HCT116 (cell line): Measurements from ENCODE around the gene TAF11. TPM values are rescaled to one million over a fixed set of nuclear protein-coding genes. Genes with fewer than 3 reads are reported as not detected.

Experiments used
- ATAC-seq: fragments of 200-7000 bp; cut with Tn5 transposase; 2 replicates; pipeline ENCODE4 v1.9.1; 2020; ENCODE audit warnings: mild to moderate bottlenecking, moderate library complexity
- BruUV-seq: library from RNA; stranded (reverse); fragments of 400-500 nt; replicated peaks from 2 replicates; lab custom pipeline; 2021; lab: Mats Ljungman, UMichigan
- CTCF ChIA-PET: fragments of 300-600 bp; sonication (Branson Sonifier 250); formaldehyde crosslinking; loops from one replicate; lab custom pipeline; 2021; ENCODE audit warnings: antibody characterized with exemption; lab: Charles Lee
- POLR2A ChIA-PET: fragments of 300-600, 350-600 bp; sonication (Branson Sonifier 250); formaldehyde crosslinking; loops from one replicate; lab custom pipeline; 2021; ENCODE audit warnings: antibody characterized with exemption; lab: Charles Lee
- RAD21 ChIA-PET, 2 experiments: fragments of 300-600 bp; sonication (Branson Sonifier 250); formaldehyde crosslinking; loops; one replicate each; lab custom pipeline; 2023; ENCODE audit warnings: low total read pairs in 2 of 2; ENCODE audit not compliant: uncharacterized antibody in 2 of 2, unreplicated experiment in 2 of 2, low non-redundant PET in 1 of 2; lab: Charles Lee
- DNase-seq: peaks from one replicate; pipeline ENCODE4 v3.0.0-alpha.2; 2010; ENCODE audit warnings: low read depth, low spot score
- H2AFZ ChIP-seq: fragments of 200-600 bp; shearing (Covaris generic), sonication (generic); 2 replicates; pipeline ENCODE4 v1.6.1; 2017; ENCODE audit warnings: low read depth, mixed run types, mixed read lengths, antibody characterized with exemption, low read length; ENCODE audit not compliant: poor library complexity, severe bottlenecking
- H3K27ac ChIP-seq: 2 replicates; pipeline ENCODE4 v1.5.1; 2012; ENCODE audit warnings: low read depth, low read length
- H3K27me3 ChIP-seq: fragments of 200-600 bp; sonication (generic); 2 replicates; pipeline ENCODE4 v1.6.1; 2016; ENCODE audit warnings: mixed run types, low read length, mixed read lengths; ENCODE audit not compliant: insufficient read depth
- H3K36me3 ChIP-seq, 2 experiments: fragments of 200-500 bp in 1 of 2; fragments of 200-600 bp in 1 of 2; sonication (Bioruptor generic) in 1 of 2; sonication (generic) in 1 of 2; 2 replicates each; pipeline versions ENCODE4 v1.5.1 to v1.6.1; 2014 to 2016; ENCODE audit warnings: low read length in 2 of 2, inconsistent platforms in 1 of 2, mixed read lengths in 1 of 2, mixed run types in 1 of 2; ENCODE audit not compliant: insufficient read depth in 2 of 2, control insufficient read depth in 1 of 2
- H3K4me1 ChIP-seq, 2 experiments: fragments of 200-600 bp in 1 of 2; sonication (generic) in 1 of 2; 2 replicates each; pipeline versions ENCODE4 v1.5.1 to v1.6.1; 2012 to 2017; ENCODE audit warnings: low read length in 2 of 2, inconsistent platforms in 1 of 2, mild to moderate bottlenecking in 1 of 2, mixed read lengths in 1 of 2, mixed run types in 1 of 2, moderate library complexity in 1 of 2; ENCODE audit not compliant: insufficient read depth in 2 of 2, control insufficient read depth in 1 of 2
- H3K4me2 ChIP-seq: fragments of 200-600 bp; sonication (generic); 2 replicates; pipeline ENCODE4 v1.6.1; 2017; ENCODE audit warnings: mixed run types, low read length, mixed read lengths
- H3K4me3 ChIP-seq, 2 experiments: fragments of 200-600 bp in 1 of 2; sonication (generic) in 1 of 2; replicated peaks in 1 of 2; 2 replicates each; pipeline ENCODE4 v1.5.1; 2011 to 2016; ENCODE audit warnings: low read length in 2 of 2, control low read depth in 1 of 2, low read depth in 1 of 2, mild to moderate bottlenecking in 1 of 2, mixed read lengths in 1 of 2, mixed run types in 1 of 2
- H3K79me2 ChIP-seq: fragments of 200-600 bp; sonication (generic); 2 replicates; pipeline ENCODE4 v1.6.1; 2017; ENCODE audit warnings: mild to moderate bottlenecking, mixed run types, low read length, moderate library complexity, mixed read lengths; ENCODE audit not compliant: insufficient read depth
- H3K9ac ChIP-seq: fragments of 200-600 bp; sonication (generic); 2 replicates; pipeline ENCODE4 v1.6.1; 2016; ENCODE audit warnings: low read length, mixed read lengths
- H3K9me2 ChIP-seq: fragments of 200-600 bp; sonication (generic), shearing (Covaris generic); 2 replicates; pipeline ENCODE4 v1.6.1; 2017; ENCODE audit warnings: mixed run types, mild to moderate bottlenecking, moderate library complexity; ENCODE audit not compliant: insufficient read depth
- H3K9me3 ChIP-seq, 2 experiments: fragments of 200-500 bp in 1 of 2; fragments of 200-600 bp in 1 of 2; sonication (Bioruptor generic) in 1 of 2; sonication (generic) in 1 of 2; 2 replicates each; pipeline ENCODE4 v1.6.1; 2014 to 2017; ENCODE audit warnings: low read length in 2 of 2, mixed read lengths in 2 of 2, inconsistent platforms in 1 of 2, low read depth in 1 of 2, mild to moderate bottlenecking in 1 of 2, mixed run types in 1 of 2, moderate library complexity in 1 of 2; ENCODE audit not compliant: control insufficient read depth in 1 of 2, insufficient read depth in 1 of 2
- H4K20me1 ChIP-seq: fragments of 200-600 bp; sonication (generic), shearing (Covaris generic); 2 replicates; pipeline ENCODE4 v1.6.1; 2017; ENCODE audit warnings: mixed run types, mild to moderate bottlenecking, moderate library complexity; ENCODE audit not compliant: insufficient read depth
- CBX3 ChIP-seq: IDR thresholded peaks from 2 replicates; pipeline ENCODE4 v1.6.1; 2012; ENCODE audit warnings: low read depth
- CEBPB ChIP-seq: IDR thresholded peaks from 2 replicates; pipeline ENCODE4 v1.6.1; 2012; ENCODE audit warnings: low read depth
- CTCF ChIP-seq, 3 experiments: fragments of 200-600 bp in 1 of 3; sonication (generic) in 1 of 3; IDR thresholded peaks in 2 of 3; conservative IDR thresholded peaks in 1 of 3; 2 replicates each; pipeline ENCODE4 v1.5.1; 2012 to 2017; ENCODE audit warnings: low read depth in 2 of 3, low read length in 2 of 3, antibody characterized with exemption in 1 of 3, borderline replicate concordance in 1 of 3, control low read depth in 1 of 3, mild to moderate bottlenecking in 1 of 3, mixed read lengths in 1 of 3, mixed run types in 1 of 3, moderate library complexity in 1 of 3; ENCODE audit not compliant: insufficient read depth in 1 of 3
- EGR1 ChIP-seq: IDR thresholded peaks from 2 replicates; pipeline ENCODE4 v1.6.1; 2012; ENCODE audit warnings: low read depth
- ELF1 ChIP-seq: IDR thresholded peaks from 2 replicates; pipeline ENCODE4 v1.6.1; 2012; ENCODE audit warnings: low read depth, borderline replicate concordance
- EZH2 ChIP-seq: fragments of 200-600 bp; sonication (generic); IDR thresholded peaks from 2 replicates; pipeline ENCODE4 v1.6.1; 2017; ENCODE audit warnings: antibody characterized with exemption, mixed run types
- EZH2phosphoT487 ChIP-seq: fragments of 200-600 bp; IDR thresholded peaks from 2 replicates; pipeline ENCODE4 v1.6.1; 2018; ENCODE audit warnings: antibody characterized with exemption, borderline replicate concordance
- FOSL1 ChIP-seq: IDR thresholded peaks from 2 replicates; pipeline ENCODE4 v1.6.1; 2012; ENCODE audit warnings: low read depth
- POLR2A ChIP-seq: IDR thresholded peaks from 2 replicates; pipeline ENCODE4 v1.7.0; 2011; ENCODE audit warnings: borderline replicate concordance; ENCODE audit not compliant: insufficient read depth, insufficient read length; ENCODE audit errors: extremely low read depth
- POLR2AphosphoS5 ChIP-seq: IDR thresholded peaks from 2 replicates; pipeline ENCODE4 v1.6.1; 2011; ENCODE audit warnings: mild to moderate bottlenecking, low read depth, low read length, moderate library complexity
- RAD21 ChIP-seq: IDR thresholded peaks from 2 replicates; pipeline ENCODE4 v1.6.1; 2012; ENCODE audit warnings: low read depth, mild to moderate bottlenecking
- SIN3A ChIP-seq: IDR thresholded peaks from 2 replicates; pipeline ENCODE4 v1.6.1; 2012; ENCODE audit warnings: low read depth
- SP1 ChIP-seq: IDR thresholded peaks from 2 replicates; pipeline ENCODE4 v1.6.1; 2012; ENCODE audit warnings: low read depth
- SRF ChIP-seq: IDR thresholded peaks from 2 replicates; pipeline ENCODE4 v1.6.1; 2012; ENCODE audit warnings: low read depth
- TCF7L2 ChIP-seq: IDR thresholded peaks from 2 replicates; pipeline ENCODE4 v1.7.0; 2011; ENCODE audit warnings: borderline replicate concordance, inconsistent platforms; ENCODE audit not compliant: insufficient read depth, insufficient read length; ENCODE audit errors: extremely low read depth
- ZNF274 ChIP-seq: fragments of 200-500 bp; sonication (Bioruptor generic); IDR thresholded peaks from 2 replicates; pipeline ENCODE4 v1.6.1; 2014; ENCODE audit warnings: mild to moderate bottlenecking, low read depth, low read length, inconsistent platforms
- intact Hi-C: fragments of 100-400 bp; cut with micrococcal nuclease; formaldehyde crosslinking; loops from 2 replicates; pipeline ENCODE4 v1.10.0; 2022
- total RNA-seq: library from RNA; stranded (reverse); gene quantifications from one replicate; pipeline ENCODE4 v1.2.1, GENCODE V29; 2021; ENCODE audit not compliant: unreplicated experiment
- TF ChIP-seq, protein P1 (sequence below): IDR thresholded peaks from 2 replicates; pipeline ENCODE4 v1.6.1; 2012; ENCODE audit warnings: low read depth
- TF ChIP-seq, protein P2 (sequence below): IDR thresholded peaks from 2 replicates; pipeline ENCODE4 v1.6.1; 2012

TAF11 gene
- total RNA-seq, 1 experiment from 2014 or later = 23.7 TPM

GRCh38 chr6:34912715-34913464 lies 25.0 kb upstream of the TAF11 start:
- peaks cover 0 to 3% of the 10 kb centered on the region in 2 experiments; a peak in 1 of 4 replicates for H3K4me1 ChIP-seq
- no peak for DNase-seq
- peaks cover 4% of the 10 kb centered on the region; the same call in 1 of the 2 replicates for H4K20me1 ChIP-seq
- ChIA-PET RAD21 (no interaction called here), CTCF (no interaction called here), POLR2A (no interaction called here)
- intact Hi-C loops = no loop called here
- no peak overlapping the region for H3K4me3 ChIP-seq
- TF ChIP-seq CTCF (IDR thresholded peaks at IDR 0.05 in 2 of 3, conservative IDR thresholded peaks at IDR 0.05 in 1 of 3; ENCODE audit: borderline replicate concordance in 1 of 3, insufficient read depth in 1 of 3, low read depth in 2 of 3, low read length in 2 of 3) (no peak), CBX3 (no peak), SIN3A (no peak), CEBPB (no peak), FOSL1 (no peak), RAD21 (no peak), POLR2A (no peak), EGR1 (no peak), ZNF274 (no peak), EZH2 (no peak), POLR2AphosphoS5 (no peak), SRF (no peak), TCF7L2 (no peak), EZH2phosphoT487 (no peak), ELF1 (no peak), SP1 (no peak)
- TF ChIP-seq, protein P1, sequence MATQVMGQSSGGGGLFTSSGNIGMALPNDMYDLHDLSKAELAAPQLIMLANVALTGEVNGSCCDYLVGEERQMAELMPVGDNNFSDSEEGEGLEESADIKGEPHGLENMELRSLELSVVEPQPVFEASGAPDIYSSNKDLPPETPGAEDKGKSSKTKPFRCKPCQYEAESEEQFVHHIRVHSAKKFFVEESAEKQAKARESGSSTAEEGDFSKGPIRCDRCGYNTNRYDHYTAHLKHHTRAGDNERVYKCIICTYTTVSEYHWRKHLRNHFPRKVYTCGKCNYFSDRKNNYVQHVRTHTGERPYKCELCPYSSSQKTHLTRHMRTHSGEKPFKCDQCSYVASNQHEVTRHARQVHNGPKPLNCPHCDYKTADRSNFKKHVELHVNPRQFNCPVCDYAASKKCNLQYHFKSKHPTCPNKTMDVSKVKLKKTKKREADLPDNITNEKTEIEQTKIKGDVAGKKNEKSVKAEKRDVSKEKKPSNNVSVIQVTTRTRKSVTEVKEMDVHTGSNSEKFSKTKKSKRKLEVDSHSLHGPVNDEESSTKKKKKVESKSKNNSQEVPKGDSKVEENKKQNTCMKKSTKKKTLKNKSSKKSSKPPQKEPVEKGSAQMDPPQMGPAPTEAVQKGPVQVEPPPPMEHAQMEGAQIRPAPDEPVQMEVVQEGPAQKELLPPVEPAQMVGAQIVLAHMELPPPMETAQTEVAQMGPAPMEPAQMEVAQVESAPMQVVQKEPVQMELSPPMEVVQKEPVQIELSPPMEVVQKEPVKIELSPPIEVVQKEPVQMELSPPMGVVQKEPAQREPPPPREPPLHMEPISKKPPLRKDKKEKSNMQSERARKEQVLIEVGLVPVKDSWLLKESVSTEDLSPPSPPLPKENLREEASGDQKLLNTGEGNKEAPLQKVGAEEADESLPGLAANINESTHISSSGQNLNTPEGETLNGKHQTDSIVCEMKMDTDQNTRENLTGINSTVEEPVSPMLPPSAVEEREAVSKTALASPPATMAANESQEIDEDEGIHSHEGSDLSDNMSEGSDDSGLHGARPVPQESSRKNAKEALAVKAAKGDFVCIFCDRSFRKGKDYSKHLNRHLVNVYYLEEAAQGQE = no peak
- TF ChIP-seq, protein P2, sequence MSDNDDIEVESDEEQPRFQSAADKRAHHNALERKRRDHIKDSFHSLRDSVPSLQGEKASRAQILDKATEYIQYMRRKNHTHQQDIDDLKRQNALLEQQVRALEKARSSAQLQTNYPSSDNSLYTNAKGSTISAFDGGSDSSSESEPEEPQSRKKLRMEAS = no peak
- H3K9me3 ChIP-seq = no peaks in the 10 kb centered on the region
- H3K9ac ChIP-seq = no peak overlapping the region
- no peaks in the 10 kb centered on the region for H3K27me3 ChIP-seq
- ATAC-seq = 0 out of 2 replicates have a peak, but pooled peaks have one; percentile 34
- no peak overlapping the region for H3K4me2 ChIP-seq
- H3K36me3 ChIP-seq = no peaks in the 10 kb centered on the region
- H2AFZ ChIP-seq = no peak overlapping the region
- H3K79me2 ChIP-seq = peaks cover 82% of the 10 kb centered on the region
- no TSS peak for BruUV-seq
- H3K9me2 ChIP-seq = no peaks in the 10 kb centered on the region
- no peak overlapping the region for H3K27ac ChIP-seq
